Dendritic cell treated with granulocyte-macrophage colony-stimulating factor and Interleukin-4, amounts not matched to agents 40 ng/mL and 50 ng/mL, for 4 days (primary cell): ENCODE data around the gene PRMT1.

Experiments used
- H3K27ac Mint-ChIP-seq: one replicate; pipeline ENCODE4 v1.8.0; 2022; ENCODE audit warnings: mild to moderate bottlenecking, mixed read lengths
- H3K27me3 Mint-ChIP-seq: one replicate; pipeline ENCODE4 v1.8.0; 2022; ENCODE audit warnings: mild to moderate bottlenecking, mixed read lengths
- H3K36me3 Mint-ChIP-seq: one replicate; pipeline ENCODE4 v1.8.0; 2022; ENCODE audit warnings: low read depth, mixed read lengths
- H3K4me1 Mint-ChIP-seq: one replicate; pipeline ENCODE4 v1.8.0; 2022; ENCODE audit warnings: low read depth, mixed read lengths
- H3K4me3 Mint-ChIP-seq: one replicate; pipeline ENCODE4 v1.8.0; 2022; ENCODE audit warnings: mild to moderate bottlenecking, moderate library complexity, mixed read lengths
- H3K9me3 Mint-ChIP-seq: one replicate; pipeline ENCODE4 v1.8.0; 2022; ENCODE audit warnings: mixed read lengths
- intact Hi-C: fragments of 100-400 bp; cut with micrococcal nuclease; formaldehyde crosslinking; loops from one replicate; pipeline ENCODE4 v1.15.0; 2022

The PRMT1 gene

GRCh38 chr19:49641688-49642491 is 35.2 kb upstream of the PRMT1 start, which contains the start of gene SCAF1:
Gene SCAF1 (plus strand): TSS chr19:49642209. CDS start chr19:49645027, 2,818 bp downstream.
- Mint-ChIP-seq H3K27me3 (no peaks in the 10 kb centered on the region), H3K9me3 (no peaks in the 10 kb centered on the region), H3K27ac (peak within 1 kb of the TSS; percentile 100), H3K36me3 (peaks cover 53% of the 10 kb centered on the region), H3K4me3 (peak within 1 kb of the TSS; percentile 99), H3K4me1 (peaks cover 64% of the 10 kb centered on the region)
- intact Hi-C loops = loop anchor here (1.0 to 5.0 kb wide), 5 partner anchors 23 to 190 kb away; partner anchors contain the start of genes ALDH16A1, BCL2L12, FUZ and IRF3

GRCh38 chr19:49642492-49643035 is 34.5 kb upstream of the PRMT1 start:
- no peaks in the 10 kb centered on the region for H3K9me3 Mint-ChIP-seq

GRCh38 chr19:49643466-49643865 is 33.6 kb upstream of the PRMT1 start:
- no peaks in the 10 kb centered on the region for H3K27me3 Mint-ChIP-seq
- intact Hi-C loops = loop anchor here (5.0 kb wide), 1 partner anchor 191 kb away; the partner anchor contains the start of genes ALDH16A1 and PIH1D1

More at GRCh38 chr19:49642492-49643035, 34.5 kb upstream of the PRMT1 start:
- H3K27ac Mint-ChIP-seq = peak overlapping the region; percentile 100
- H3K27me3 Mint-ChIP-seq = no peaks in the 10 kb centered on the region
- intact Hi-C loops = loop anchor here (1.0 to 5.0 kb wide), 2 partner anchors 52 to 190 kb away; partner anchors contain the start of genes ALDH16A1 and PIH1D1
- H3K4me1 Mint-ChIP-seq = peaks cover 61% of the 10 kb centered on the region
- peaks cover 58% of the 10 kb centered on the region for H3K36me3 Mint-ChIP-seq
- H3K4me3 Mint-ChIP-seq = peak overlapping the region; percentile 99

GRCh38 chr19:49645592-49645991 is 31.5 kb upstream of the PRMT1 start:
- H3K4me1 Mint-ChIP-seq = peaks cover 39% of the 10 kb centered on the region

More at GRCh38 chr19:49643466-49643865, 33.6 kb upstream of the PRMT1 start:
- Mint-ChIP-seq H3K4me3 (no peak overlapping the region), H3K36me3 (peaks cover 67% of the 10 kb centered on the region), H3K4me1 (peaks cover 52% of the 10 kb centered on the region), H3K27ac (no peak overlapping the region), H3K9me3 (no peaks in the 10 kb centered on the region)

GRCh38 chr19:49645995-49646394 is 31.1 kb upstream of the PRMT1 start:
- peaks cover 35% of the 10 kb centered on the region for H3K4me1 Mint-ChIP-seq
- no peaks in the 10 kb centered on the region for H3K9me3 Mint-ChIP-seq
- no peaks in the 10 kb centered on the region for H3K27me3 Mint-ChIP-seq
- intact Hi-C loops = no loop called here
- peaks cover 77% of the 10 kb centered on the region for H3K36me3 Mint-ChIP-seq
- H3K27ac Mint-ChIP-seq = no peak overlapping the region
- H3K4me3 Mint-ChIP-seq = no peak overlapping the region

More at GRCh38 chr19:49645592-49645991, 31.5 kb upstream of the PRMT1 start:
- Mint-ChIP-seq H3K27ac (no peak overlapping the region), H3K36me3 (peaks cover 77% of the 10 kb centered on the region), H3K4me3 (no peak overlapping the region), H3K9me3 (no peaks in the 10 kb centered on the region), H3K27me3 (no peaks in the 10 kb centered on the region)
- intact Hi-C loops = no loop called here

GRCh38 chr19:49646586-49646985 is 30.5 kb upstream of the PRMT1 start:
- Mint-ChIP-seq H3K27me3 (no peaks in the 10 kb centered on the region), H3K9me3 (no peaks in the 10 kb centered on the region), H3K36me3 (peaks cover 81% of the 10 kb centered on the region), H3K4me1 (peaks cover 33% of the 10 kb centered on the region), H3K4me3 (no peak overlapping the region), H3K27ac (no peak overlapping the region)
- intact Hi-C loops = no loop called here

GRCh38 chr19:49651029-49651819 is 25.8 kb upstream of the PRMT1 start:
- Mint-ChIP-seq H3K4me1 (peaks cover under 1% of the 10 kb centered on the region), H3K27me3 (no peaks in the 10 kb centered on the region), H3K4me3 (no peak overlapping the region), H3K9me3 (no peaks in the 10 kb centered on the region), H3K36me3 (peaks cover 96% of the 10 kb centered on the region), H3K27ac (no peak overlapping the region)
- intact Hi-C loops = no loop called here

GRCh38 chr19:49651820-49652550 is 25.1 kb upstream of the PRMT1 start:
- H3K27ac Mint-ChIP-seq = no peak overlapping the region
- no peaks in the 10 kb centered on the region for H3K4me1 Mint-ChIP-seq
- peaks cover 96% of the 10 kb centered on the region for H3K36me3 Mint-ChIP-seq
- H3K4me3 Mint-ChIP-seq = no peak overlapping the region
- intact Hi-C loops = no loop called here
- no peaks in the 10 kb centered on the region for H3K27me3 Mint-ChIP-seq
- no peaks in the 10 kb centered on the region for H3K9me3 Mint-ChIP-seq

- H3K4me1 Mint-ChIP-seq = no peaks in the 10 kb centered on the region
- intact Hi-C loops = no loop called here
- peaks cover 96% of the 10 kb centered on the region for H3K36me3 Mint-ChIP-seq
- H3K27ac Mint-ChIP-seq = no peak overlapping the region
- H3K9me3 Mint-ChIP-seq = no peaks in the 10 kb centered on the region
- H3K4me3 Mint-ChIP-seq = no peak overlapping the region
- H3K27me3 Mint-ChIP-seq = no peaks in the 10 kb centered on the region
Observed at GRCh38 chr19:49652551-49653465, 24.3 kb upstream of the PRMT1 start.

- Mint-ChIP-seq H3K4me1 (no peaks in the 10 kb centered on the region), H3K9me3 (no peaks in the 10 kb centered on the region), H3K27ac (no peak overlapping the region), H3K36me3 (peaks cover 96% of the 10 kb centered on the region), H3K4me3 (no peak overlapping the region), H3K27me3 (no peaks in the 10 kb centered on the region)
- intact Hi-C loops = no loop called here
Observed at GRCh38 chr19:49653466-49653806, 23.6 kb upstream of the PRMT1 start.

GRCh38 chr19:49654581-49654980 is 22.5 kb upstream of the PRMT1 start:
- H3K36me3 Mint-ChIP-seq = peaks cover 96% of the 10 kb centered on the region
- no peak overlapping the region for H3K4me3 Mint-ChIP-seq
- no peaks in the 10 kb centered on the region for H3K27me3 Mint-ChIP-seq
- no peaks in the 10 kb centered on the region for H3K9me3 Mint-ChIP-seq
- H3K27ac Mint-ChIP-seq = no peak overlapping the region
- peaks cover 5% of the 10 kb centered on the region for H3K4me1 Mint-ChIP-seq
- intact Hi-C loops = no loop called here

GRCh38 chr19:49655570-49656455 is 21.3 kb upstream of the PRMT1 start:
- H3K4me1 Mint-ChIP-seq = peaks cover 6% of the 10 kb centered on the region
- H3K36me3 Mint-ChIP-seq = peaks cover 96% of the 10 kb centered on the region
- H3K27me3 Mint-ChIP-seq = no peaks in the 10 kb centered on the region
- intact Hi-C loops = no loop called here
- H3K4me3 Mint-ChIP-seq = no peak overlapping the region
- no peaks in the 10 kb centered on the region for H3K9me3 Mint-ChIP-seq
- H3K27ac Mint-ChIP-seq = no peak overlapping the region
